Stimulated activated naive B cell treated with anti-CD40 and anti-IgM and Interleukin-4, amounts not matched to agents 10 μg/mL and 1 μg/mL and 100 μg/mL, for 72 hours (primary cell): Measurements from ENCODE around the gene NT5M.

Experiments used
- ATAC-seq, 2 donors: fragments of 150-1000 bp; cut with Tn5 transposase; replicated peaks; 2 replicates each; pipeline ENCODE4 v1.10.0; 2021; ENCODE audit warnings: moderate library complexity in 1 of 2
- DNase-seq: peaks from one replicate; pipeline ENCODE4 v3.0.0; 2021
- H3K27ac Mint-ChIP-seq: one replicate; pipeline ENCODE4 v1.8.0; 2022; ENCODE audit warnings: mild to moderate bottlenecking, mixed read lengths
- H3K27me3 Mint-ChIP-seq, 2 donors: one replicate each; pipeline ENCODE4 v1.8.0; 2022; ENCODE audit warnings: mixed read lengths in 2 of 2
- H3K36me3 Mint-ChIP-seq, 2 donors: one replicate each; pipeline ENCODE4 v1.8.0; 2022; ENCODE audit warnings: mixed read lengths in 2 of 2, mild to moderate bottlenecking in 1 of 2
- H3K4me1 Mint-ChIP-seq, 2 donors: one replicate each; pipeline ENCODE4 v1.8.0; 2022; ENCODE audit warnings: mixed read lengths in 2 of 2, mild to moderate bottlenecking in 1 of 2
- H3K4me3 Mint-ChIP-seq, 2 donors: one replicate each; pipeline ENCODE4 v1.8.0; 2022; ENCODE audit warnings: mild to moderate bottlenecking in 2 of 2, mixed read lengths in 2 of 2, moderate library complexity in 1 of 2
- H3K9me3 Mint-ChIP-seq, 2 donors: one replicate each; pipeline ENCODE4 v1.8.0; 2022; ENCODE audit warnings: mixed read lengths in 2 of 2, mild to moderate bottlenecking in 1 of 2

Gene NT5M

DNA sequence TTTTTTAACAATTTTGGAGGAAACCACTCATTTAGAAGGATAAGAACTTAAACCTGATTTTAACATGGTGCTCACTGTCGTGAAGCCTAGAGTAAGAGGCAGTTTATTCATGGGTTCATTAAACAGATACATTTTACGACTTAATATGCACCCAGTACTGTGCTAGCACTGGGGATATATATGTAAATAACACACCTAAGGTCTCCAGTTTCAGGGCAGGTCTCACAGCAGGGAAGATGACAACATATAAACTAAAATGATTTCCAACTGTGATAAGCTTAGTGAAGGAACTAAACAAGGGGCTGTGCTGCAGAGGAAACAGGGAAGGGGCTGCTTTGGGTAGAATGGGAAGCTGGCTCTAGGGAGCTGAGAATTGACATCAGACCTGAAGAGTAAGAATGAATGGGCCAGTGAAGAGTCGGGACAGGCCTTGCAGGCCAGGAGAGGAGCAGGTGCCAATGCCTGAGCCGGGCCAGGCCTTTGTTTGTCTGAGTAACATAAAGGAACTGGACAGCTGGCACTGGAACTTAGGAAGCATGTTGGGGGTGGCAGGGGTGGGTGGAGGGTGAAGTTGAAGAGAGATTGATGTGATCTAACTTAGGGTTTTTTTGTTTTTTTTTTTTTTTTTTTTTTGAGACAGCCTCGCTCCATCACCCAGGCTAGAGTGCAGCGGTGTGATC lies 12.1 kb downstream of the NT5M start:
- ATAC-seq (no peak), DNase-seq (no peak)
- no peaks in the 10 kb centered on the region for H3K27me3 Mint-ChIP-seq
- no peaks in the 10 kb centered on the region for H3K9me3 Mint-ChIP-seq
- no peaks in the 10 kb centered on the region for H3K36me3 Mint-ChIP-seq
- H3K27ac Mint-ChIP-seq: no peak overlapping the region
- peaks cover 0 to 4% of the 10 kb centered on the region in 2 donors for H3K4me1 Mint-ChIP-seq
- no peak overlapping the region for H3K4me3 Mint-ChIP-seq

DNA sequence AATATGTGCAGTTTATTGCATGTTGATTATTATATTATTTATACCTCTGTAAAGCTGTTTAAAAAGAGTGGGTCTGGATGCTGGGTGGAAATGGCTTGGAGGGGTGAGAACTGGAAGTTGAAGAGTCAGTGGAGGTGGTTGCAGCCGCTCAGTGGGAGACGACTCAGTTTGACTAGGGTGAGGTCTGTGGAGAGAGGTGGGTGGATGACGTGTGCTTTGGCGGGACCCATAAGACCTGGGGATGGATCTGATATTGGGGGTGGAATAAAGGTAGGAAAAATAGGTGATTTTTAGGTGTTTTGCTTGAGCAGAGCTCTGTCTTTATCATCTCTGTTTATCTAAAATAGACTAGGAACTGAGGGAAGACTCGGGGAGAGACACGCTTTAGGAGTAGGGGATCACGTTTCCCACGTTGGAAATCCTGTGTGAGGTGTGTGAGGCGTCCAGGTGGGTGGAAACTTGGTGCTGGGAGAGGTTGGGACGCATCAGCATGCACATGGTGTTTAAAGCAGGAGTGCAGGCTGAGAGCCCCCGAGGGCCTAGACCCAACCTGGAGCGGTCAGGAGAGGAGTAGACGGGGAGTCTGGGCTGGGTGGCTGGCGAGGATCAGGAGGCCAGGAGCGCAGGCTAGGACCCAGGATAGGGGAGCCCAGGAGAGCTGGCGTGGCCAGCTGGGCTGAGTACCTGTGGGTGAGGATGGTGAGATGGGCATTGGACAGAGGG lies 17.2 kb downstream of the NT5M start:
- Mint-ChIP-seq H3K4me3 (no peak overlapping the region), H3K4me1 (no peaks in the 10 kb centered on the region), H3K9me3 (no peaks in the 10 kb centered on the region), H3K27ac (no peak overlapping the region), H3K36me3 (no peaks in the 10 kb centered on the region), H3K27me3 (no peaks in the 10 kb centered on the region)
- DNase-seq (no peak), ATAC-seq (no peak)

DNA sequence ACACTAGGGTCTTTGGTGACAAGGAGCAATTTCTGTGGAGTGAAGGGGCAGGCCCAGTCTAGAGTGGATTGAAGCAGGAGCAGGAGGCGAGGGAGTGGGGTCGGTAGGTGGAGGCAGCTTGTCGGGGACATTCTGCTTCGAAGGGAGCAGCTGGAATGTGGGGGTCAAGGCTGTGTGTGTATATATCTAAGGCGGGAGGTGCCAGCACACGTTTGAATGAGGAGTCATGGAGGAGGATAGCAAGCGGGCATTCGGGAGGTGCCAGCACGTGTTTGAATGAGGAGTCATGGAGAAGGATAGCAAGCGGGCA lies 17.7 kb downstream of the NT5M start:
- no peak for DNase-seq
- no peaks in the 10 kb centered on the region for H3K4me1 Mint-ChIP-seq
- H3K27ac Mint-ChIP-seq: no peak overlapping the region

DNA sequence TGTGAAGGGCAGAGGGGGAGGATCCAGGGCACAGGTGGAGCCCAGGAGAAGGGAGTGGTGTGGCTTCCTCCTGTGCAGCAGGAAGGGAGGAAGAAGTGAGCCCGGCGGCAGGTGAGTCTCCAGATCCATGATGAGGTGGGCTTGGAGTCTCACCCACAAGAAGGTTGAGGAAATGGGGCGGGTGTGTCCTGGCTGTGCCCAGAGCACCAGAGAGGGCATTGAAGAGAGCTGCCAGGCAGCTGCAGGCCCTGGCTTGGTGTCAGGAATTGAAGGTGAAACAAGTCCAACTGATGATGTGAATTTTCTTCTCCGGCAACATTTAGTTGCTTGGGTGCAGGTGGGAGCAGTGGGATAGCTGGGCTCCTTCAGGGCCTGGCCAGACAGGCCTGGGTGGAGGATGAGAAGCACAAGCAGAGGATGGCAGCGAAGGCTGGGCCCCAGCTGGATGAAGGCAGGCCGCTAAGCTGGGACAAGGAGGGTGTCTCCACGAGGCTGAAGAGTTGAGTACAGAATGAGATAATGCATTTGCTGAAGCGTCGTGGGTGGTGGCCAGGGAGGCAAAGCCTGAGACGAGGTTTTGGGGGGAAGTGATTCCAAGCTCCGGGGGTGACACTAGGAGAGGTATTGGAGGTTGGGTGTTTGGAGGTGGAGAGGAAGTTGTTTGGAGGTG lies 18.3 kb downstream of the NT5M start:
- no peaks in the 10 kb centered on the region for H3K36me3 Mint-ChIP-seq
- no peak overlapping the region for H3K27ac Mint-ChIP-seq
- no peaks in the 10 kb centered on the region for H3K9me3 Mint-ChIP-seq
- no peaks in the 10 kb centered on the region for H3K4me1 Mint-ChIP-seq
- DNase-seq (no peak), ATAC-seq (no peak)
- H3K4me3 Mint-ChIP-seq: no peak overlapping the region
- H3K27me3 Mint-ChIP-seq: no peaks in the 10 kb centered on the region

More for the DNA sequence above, 17.7 kb downstream of the NT5M start:
- H3K27me3 Mint-ChIP-seq: no peaks in the 10 kb centered on the region
- ATAC-seq: no peak
- no peaks in the 10 kb centered on the region for H3K9me3 Mint-ChIP-seq
- H3K36me3 Mint-ChIP-seq: no peaks in the 10 kb centered on the region
- H3K4me3 Mint-ChIP-seq: no peak overlapping the region

DNA sequence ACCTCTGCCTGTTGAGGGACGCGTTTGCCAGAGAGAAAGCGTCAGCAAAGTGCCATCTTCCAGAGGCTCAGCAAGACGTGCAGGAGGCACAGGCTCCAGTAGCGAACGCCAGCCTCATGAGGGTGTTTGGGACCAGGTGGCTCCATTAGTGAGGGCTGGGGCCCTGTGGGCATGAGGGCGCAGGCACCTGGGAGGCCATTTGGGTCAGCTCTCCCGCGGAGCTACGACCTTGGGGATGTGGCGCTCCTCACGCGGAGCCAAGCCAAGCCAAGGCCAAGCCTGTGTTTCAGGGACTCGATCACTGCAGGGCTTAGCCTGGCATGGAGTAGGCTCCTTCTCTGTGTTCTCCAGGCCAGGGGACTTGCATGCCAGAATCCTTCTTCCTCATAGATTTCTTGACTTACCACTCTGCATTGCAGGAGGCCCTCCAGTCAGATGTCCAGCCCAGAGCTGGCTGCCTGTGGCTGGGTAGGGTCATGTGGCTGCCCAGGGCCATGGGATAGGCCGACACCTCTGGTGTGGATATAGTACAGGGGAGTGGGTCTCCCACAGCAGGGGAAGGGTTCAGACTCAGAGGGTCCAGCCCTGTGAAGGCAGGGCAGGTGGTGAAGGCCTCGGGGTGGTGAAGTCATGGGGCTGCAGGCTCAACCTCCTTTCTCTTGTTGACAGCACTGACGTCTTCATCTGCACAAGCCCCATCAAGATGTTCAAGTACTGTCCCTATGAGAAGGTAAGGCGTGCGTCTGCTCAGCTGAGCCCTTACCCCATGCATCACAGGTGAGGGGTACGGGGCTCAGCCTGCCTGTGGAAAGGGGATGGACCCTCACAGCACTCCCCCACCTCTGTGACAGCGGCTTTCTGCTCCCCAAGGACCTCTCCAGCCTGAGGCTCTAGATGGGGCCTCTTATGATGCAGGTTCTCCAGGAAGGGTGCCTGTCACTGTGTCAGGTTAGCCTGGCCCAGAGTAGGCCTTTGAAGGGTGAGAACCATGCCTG lies 19.6 kb downstream of the NT5M start:
- DNase-seq (no peak), ATAC-seq (no peak)
- no peaks in the 10 kb centered on the region for H3K27me3 Mint-ChIP-seq
- H3K27ac Mint-ChIP-seq: no peak overlapping the region
- H3K9me3 Mint-ChIP-seq: no peaks in the 10 kb centered on the region
- no peaks in the 10 kb centered on the region for H3K36me3 Mint-ChIP-seq
- no peak overlapping the region for H3K4me3 Mint-ChIP-seq
- H3K4me1 Mint-ChIP-seq: no peaks in the 10 kb centered on the region

DNA sequence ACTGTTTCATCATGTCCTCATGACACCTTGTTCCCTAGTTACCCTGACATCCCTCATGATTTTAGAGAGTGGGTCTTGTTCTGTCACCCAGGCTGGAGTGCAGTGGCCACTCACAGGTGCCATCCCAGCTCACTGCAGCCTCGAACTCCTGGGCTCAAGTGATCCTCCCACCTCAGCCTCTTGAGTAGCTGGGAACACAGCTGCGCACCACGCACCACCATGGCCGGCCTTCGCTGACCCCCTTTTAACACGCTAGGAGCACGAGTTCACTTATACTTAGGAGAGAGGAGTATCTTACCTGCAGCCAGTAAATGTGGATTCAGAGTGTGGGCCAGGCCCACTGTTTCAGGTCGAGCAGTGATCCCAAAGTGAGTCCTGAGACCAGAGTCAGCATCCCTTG lies 21.4 kb downstream of the NT5M start:
- Mint-ChIP-seq H3K9me3 (no peaks in the 10 kb centered on the region), H3K27ac (no peak overlapping the region), H3K4me3 (no peak overlapping the region), H3K4me1 (no peaks in the 10 kb centered on the region), H3K27me3 (no peaks in the 10 kb centered on the region), H3K36me3 (no peaks in the 10 kb centered on the region)
- ATAC-seq (no peak), DNase-seq (no peak)

DNA sequence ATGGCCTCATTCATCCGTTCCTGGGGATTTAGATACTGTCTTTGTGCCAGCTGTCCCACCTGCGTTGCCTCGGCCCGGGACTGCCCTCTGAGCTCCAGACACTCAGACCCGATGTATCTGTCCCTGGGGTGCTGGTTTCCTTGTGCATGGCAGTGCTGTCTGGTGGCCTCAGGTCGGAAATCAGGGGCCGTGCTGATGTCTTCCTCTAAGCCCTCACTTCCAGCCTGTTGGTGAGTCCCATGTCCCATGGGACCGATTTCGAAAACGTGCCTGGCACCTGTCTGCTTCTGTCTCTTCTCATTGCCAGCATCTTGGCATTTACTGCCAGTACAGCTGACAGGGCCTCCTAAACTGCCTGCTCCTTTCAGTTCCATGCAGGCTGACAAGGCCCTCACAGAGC lies 22.1 kb downstream of the NT5M start:
- Mint-ChIP-seq H3K36me3 (no peaks in the 10 kb centered on the region), H3K4me1 (no peaks in the 10 kb centered on the region), H3K4me3 (no peak overlapping the region), H3K27me3 (no peaks in the 10 kb centered on the region), H3K9me3 (no peaks in the 10 kb centered on the region), H3K27ac (no peak overlapping the region)
- DNase-seq: no peak
- ATAC-seq: no peak

DNA sequence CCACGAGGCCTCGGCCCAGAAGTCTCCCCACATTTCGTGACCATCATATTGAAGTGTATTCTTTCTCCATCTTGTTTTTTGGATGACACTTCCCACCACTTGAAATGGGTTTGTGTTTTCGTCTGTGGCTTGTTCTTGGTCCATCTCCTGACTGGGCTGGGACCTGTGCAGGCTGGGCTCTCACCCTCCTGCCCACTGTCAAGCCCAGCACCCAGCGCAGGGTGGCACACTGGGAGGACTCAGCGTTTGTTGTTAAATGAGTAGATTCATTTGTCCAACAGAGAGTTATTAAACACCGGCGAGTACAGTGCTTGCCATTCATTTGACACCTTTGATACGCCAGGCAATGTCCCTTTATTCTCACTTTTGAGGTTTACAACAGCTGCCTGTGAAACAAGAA lies 22.6 kb downstream of the NT5M start:
- DNase-seq (no peak), ATAC-seq (no peak)
- Mint-ChIP-seq H3K36me3 (no peaks in the 10 kb centered on the region), H3K27me3 (no peaks in the 10 kb centered on the region), H3K4me1 (no peaks in the 10 kb centered on the region), H3K27ac (no peak overlapping the region), H3K9me3 (no peaks in the 10 kb centered on the region), H3K4me3 (no peak overlapping the region)

DNA sequence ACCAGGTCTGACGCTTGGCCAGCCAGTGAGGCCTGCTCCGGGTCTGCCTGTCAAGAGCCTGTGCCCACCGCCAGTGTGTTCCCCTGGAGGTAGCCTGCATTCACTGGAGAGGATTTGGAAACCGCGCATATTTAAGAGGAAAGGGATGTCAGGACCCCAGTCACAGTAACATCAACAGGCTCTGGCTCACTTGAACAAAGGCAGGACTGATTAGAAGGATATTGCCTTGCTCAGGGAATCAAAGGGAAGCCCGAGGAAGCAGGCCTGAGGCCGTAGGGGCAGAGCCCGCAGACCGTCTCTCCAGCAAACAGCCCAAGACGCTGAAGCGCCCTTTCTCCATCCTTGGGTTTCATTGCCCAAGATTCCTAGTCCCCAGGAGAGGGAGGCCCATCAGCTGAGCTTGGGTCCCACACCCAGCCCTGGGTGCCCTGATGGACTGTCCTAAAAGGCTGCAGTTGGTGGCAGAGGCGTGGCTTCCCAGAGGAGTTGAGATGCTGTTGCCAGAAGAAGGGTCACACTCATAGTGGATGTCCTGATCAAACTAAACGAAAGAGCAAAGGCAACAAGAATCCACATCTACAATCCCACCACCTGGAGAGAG lies 23.2 kb downstream of the NT5M start:
- Mint-ChIP-seq H3K9me3 (no peaks in the 10 kb centered on the region), H3K27me3 (no peaks in the 10 kb centered on the region), H3K4me3 (no peak overlapping the region), H3K36me3 (no peaks in the 10 kb centered on the region), H3K4me1 (no peaks in the 10 kb centered on the region), H3K27ac (no peak overlapping the region)
- no peak for DNase-seq
- no peak for ATAC-seq

DNA sequence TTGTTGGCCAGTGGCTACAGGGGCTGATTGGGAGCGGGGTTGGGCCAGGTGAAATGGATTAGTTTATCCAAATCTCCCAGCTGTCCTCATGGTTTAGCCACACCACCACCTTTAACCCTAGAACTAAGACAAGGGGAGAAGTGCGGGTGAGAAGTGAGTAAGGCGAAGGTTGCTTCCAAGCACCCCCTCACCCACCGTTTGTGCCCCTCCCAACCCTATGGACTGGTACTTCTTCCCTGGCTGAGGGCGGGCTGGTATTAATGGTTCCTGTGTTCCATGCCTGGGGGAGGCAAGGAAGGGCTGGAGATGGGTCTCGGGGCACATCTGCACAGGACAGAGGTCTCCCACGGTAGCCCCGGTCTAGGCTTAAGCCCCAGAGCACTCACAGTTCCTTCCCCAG lies 25.1 kb downstream of the NT5M start:
- no peak overlapping the region for H3K4me3 Mint-ChIP-seq
- no peaks in the 10 kb centered on the region for H3K27me3 Mint-ChIP-seq
- ATAC-seq: no peak
- no peak overlapping the region for H3K27ac Mint-ChIP-seq
- H3K4me1 Mint-ChIP-seq: no peaks in the 10 kb centered on the region
- DNase-seq: no peak
- H3K9me3 Mint-ChIP-seq: no peaks in the 10 kb centered on the region
- no peaks in the 10 kb centered on the region for H3K36me3 Mint-ChIP-seq

DNA sequence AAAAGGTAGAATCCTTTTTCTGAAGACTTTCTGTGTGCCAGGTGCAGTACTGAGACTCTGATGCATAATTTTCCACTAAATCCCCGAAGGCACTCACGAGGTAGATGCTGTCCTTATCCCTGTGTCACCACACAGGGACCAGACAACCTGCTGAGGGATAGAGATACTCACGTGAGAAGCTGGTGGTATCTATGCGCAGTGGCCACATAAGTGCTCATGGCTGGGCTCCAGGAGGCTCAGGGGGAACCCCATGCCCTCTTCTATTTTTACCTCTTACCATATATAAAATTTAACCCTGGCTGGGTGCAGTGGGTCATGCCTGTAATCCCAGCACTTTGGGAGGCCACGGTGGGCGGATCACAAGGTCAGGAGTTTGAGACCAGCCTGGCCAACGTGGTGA lies 38.3 kb downstream of the NT5M start:
- no peaks in the 10 kb centered on the region for H3K36me3 Mint-ChIP-seq
- no peaks in the 10 kb centered on the region for H3K9me3 Mint-ChIP-seq
- no peak overlapping the region for H3K4me3 Mint-ChIP-seq
- DNase-seq: no peak
- no peaks in the 10 kb centered on the region for H3K4me1 Mint-ChIP-seq
- no peak overlapping the region for H3K27ac Mint-ChIP-seq
- no peak for ATAC-seq
- no peaks in the 10 kb centered on the region for H3K27me3 Mint-ChIP-seq

DNA sequence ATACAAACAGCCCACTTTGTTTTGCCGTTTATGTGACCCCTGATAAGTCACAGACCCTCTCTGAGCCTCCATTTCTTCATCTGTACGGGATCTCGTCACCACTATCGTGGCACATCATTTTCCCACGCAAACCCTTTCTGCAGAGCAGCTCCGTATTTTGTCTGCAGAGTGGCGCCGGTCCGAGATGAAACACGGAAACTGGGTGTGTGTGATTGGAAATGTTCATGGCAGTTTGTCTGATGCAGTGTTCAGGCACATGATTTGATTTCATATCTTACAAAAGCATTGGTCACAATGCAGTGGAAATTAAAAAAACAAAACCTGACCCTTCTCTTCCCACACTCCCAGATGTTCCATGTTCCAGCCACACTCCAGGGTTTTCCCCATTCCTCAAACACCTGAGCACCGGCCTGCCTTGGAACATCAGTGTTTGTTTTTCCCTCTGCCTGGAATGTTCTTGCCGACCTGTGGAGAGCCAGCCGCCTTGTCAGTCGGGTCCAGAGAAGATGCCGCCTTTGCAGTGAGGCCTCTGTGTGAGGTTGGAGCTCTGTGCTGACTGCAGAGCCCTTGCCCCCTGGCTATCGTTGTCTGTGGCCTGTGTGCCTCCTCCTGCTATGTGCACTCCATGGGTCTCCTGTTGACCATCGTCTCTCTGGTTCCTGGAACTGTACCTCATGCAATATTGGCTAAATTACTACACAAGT lies 39.2 kb downstream of the NT5M start:
- H3K27me3 Mint-ChIP-seq: no peaks in the 10 kb centered on the region
- ATAC-seq (no peak), DNase-seq (no peak)
- no peaks in the 10 kb centered on the region for H3K4me1 Mint-ChIP-seq
- no peaks in the 10 kb centered on the region for H3K9me3 Mint-ChIP-seq
- H3K27ac Mint-ChIP-seq: no peak overlapping the region
- no peaks in the 10 kb centered on the region for H3K36me3 Mint-ChIP-seq
- H3K4me3 Mint-ChIP-seq: no peak overlapping the region

DNA sequence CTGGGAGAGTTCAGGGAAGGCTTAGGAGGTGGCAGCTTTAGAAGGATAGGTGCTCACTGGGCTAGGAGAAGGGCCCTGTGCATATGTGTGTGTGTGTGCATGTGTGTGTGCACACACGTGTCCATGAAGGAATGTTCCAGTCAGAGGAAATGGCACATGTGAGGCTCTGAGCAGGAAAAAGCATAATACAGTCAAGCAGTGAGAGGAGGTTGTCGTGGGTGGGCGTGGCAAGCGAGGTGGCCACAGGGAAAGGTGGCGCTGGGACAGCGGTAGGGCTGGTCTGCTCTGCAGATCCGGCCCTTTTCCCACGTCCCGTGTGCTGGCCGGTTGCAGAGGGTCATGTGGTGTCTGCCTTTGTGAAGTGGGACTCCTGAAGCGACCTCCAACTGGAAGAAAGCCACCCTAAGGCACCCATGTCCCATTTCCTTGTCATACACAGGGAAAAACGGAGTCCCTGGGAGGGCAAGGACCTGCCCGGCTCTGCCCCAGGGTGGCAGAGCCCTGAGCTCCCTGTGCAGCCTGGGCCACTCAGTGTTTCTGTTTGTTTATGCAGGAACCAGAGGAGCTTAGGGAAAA lies 40.1 kb downstream of the NT5M start:
- Mint-ChIP-seq H3K4me3 (no peak overlapping the region), H3K27me3 (no peaks in the 10 kb centered on the region), H3K9me3 (no peaks in the 10 kb centered on the region)

More for the DNA sequence above, 40.1 kb downstream of the NT5M start:
- no peak overlapping the region for H3K27ac Mint-ChIP-seq
- no peaks in the 10 kb centered on the region for H3K4me1 Mint-ChIP-seq
- no peak for ATAC-seq
- H3K36me3 Mint-ChIP-seq: no peaks in the 10 kb centered on the region
- no peak for DNase-seq
